OCI-LY7 (cell line): ENCODE data around the gene IFI30. TPM values are rescaled to one million over a fixed set of nuclear protein-coding genes. Genes with fewer than 3 reads are reported as not detected.

ENCODE experiments used
- BruUV-seq: library from RNA; stranded (reverse); fragments of 400-500 nt; replicated peaks from 2 replicates; lab custom pipeline; 2021; lab: Mats Ljungman, UMichigan
- CTCF ChIA-PET: fragments of 300-600 bp; sonication (Branson Sonifier 250); formaldehyde crosslinking; loops from one replicate; lab custom pipeline; 2022; ENCODE audit warnings: antibody characterized with exemption; ENCODE audit not compliant: unreplicated experiment; lab: Charles Lee
- POLR2A ChIA-PET: fragments of 300-600 bp; sonication (Branson Sonifier 250); formaldehyde crosslinking; loops from one replicate; lab custom pipeline; 2022; ENCODE audit warnings: antibody characterized with exemption; lab: Charles Lee
- DNase-seq: peaks from one replicate; pipeline ENCODE4 v3.0.0-alpha.2; 2015; ENCODE audit warnings: low spot score
- H2AFZ ChIP-seq: fragments of 200-600 bp; sonication (generic), shearing (Covaris generic); 2 replicates; pipeline ENCODE4 v1.6.1; 2014; ENCODE audit warnings: mild to moderate bottlenecking, antibody characterized with exemption, low read length, moderate library complexity
- H3K27ac ChIP-seq: fragments of 200-600 bp; sonication (generic); 2 replicates; pipeline ENCODE4 v1.5.1; 2014; ENCODE audit warnings: mixed run types, low read depth, mild to moderate bottlenecking, moderate library complexity, low read length, inconsistent platforms; ENCODE audit not compliant: poor library complexity, severe bottlenecking
- H3K36me3 ChIP-seq: fragments of 200-600 bp; sonication (generic); 2 replicates; pipeline ENCODE4 v1.6.1; 2014; ENCODE audit warnings: mild to moderate bottlenecking, antibody characterized with exemption, low read length, moderate library complexity, mixed read lengths; ENCODE audit not compliant: insufficient read depth
- H3K4me1 ChIP-seq: fragments of 200-600 bp; sonication (generic); 2 replicates; pipeline ENCODE4 v1.5.1; 2014; ENCODE audit warnings: mild to moderate bottlenecking, low read length; ENCODE audit not compliant: insufficient read depth, poor library complexity, severe bottlenecking
- H3K4me2 ChIP-seq: fragments of 200-600 bp; sonication (generic); 2 replicates; pipeline ENCODE4 v1.6.1; 2014; ENCODE audit warnings: mild to moderate bottlenecking, low read length
- H3K4me3 ChIP-seq: fragments of 200-600 bp; sonication (generic); 2 replicates; pipeline ENCODE4 v1.5.1; 2014; ENCODE audit warnings: mild to moderate bottlenecking, low read depth, low read length; ENCODE audit not compliant: poor library complexity, severe bottlenecking
- H3K79me2 ChIP-seq: fragments of 200-600 bp; sonication (generic); 2 replicates; pipeline ENCODE4 v1.6.1; 2016; ENCODE audit warnings: low read depth, mild to moderate bottlenecking, low read length, moderate library complexity, mixed read lengths; ENCODE audit not compliant: insufficient read depth
- H3K9me2 ChIP-seq: fragments of 200-600 bp; sonication (generic); 2 replicates; pipeline ENCODE4 v1.6.1; 2016; ENCODE audit warnings: mild to moderate bottlenecking, low read length, mixed read lengths; ENCODE audit not compliant: insufficient read depth
- H3K9me3 ChIP-seq: fragments of 200-600 bp; sonication (generic); 2 replicates; pipeline ENCODE4 v1.6.1; 2014; ENCODE audit warnings: mild to moderate bottlenecking, mixed run types, low read length, mixed read lengths
- H4K20me1 ChIP-seq: fragments of 200-600 bp; sonication (generic); 2 replicates; pipeline ENCODE4 v1.6.1; 2014; ENCODE audit warnings: mild to moderate bottlenecking, antibody characterized with exemption, low read length, moderate library complexity, mixed read lengths; ENCODE audit not compliant: insufficient read depth
- CTCF ChIP-seq: fragments of 200-600 bp; sonication (generic); conservative IDR thresholded peaks from 2 replicates; pipeline ENCODE4 v1.5.1; 2014; ENCODE audit warnings: mild to moderate bottlenecking, antibody characterized with exemption, low read length, moderate library complexity, mixed read lengths
- EZH2phosphoT487 ChIP-seq: fragments of 200-600 bp; sonication (generic); IDR thresholded peaks from 2 replicates; pipeline ENCODE4 v1.6.1; 2018; ENCODE audit warnings: low read depth, borderline replicate concordance, mild to moderate bottlenecking, mixed run types, antibody characterized with exemption, low read length, moderate library complexity, mixed read lengths
- intact Hi-C: fragments of 100-400 bp; cut with micrococcal nuclease; formaldehyde crosslinking; loops from one replicate; pipeline ENCODE4 v1.10.0; 2022; ENCODE audit not compliant: unreplicated experiment
- total RNA-seq, 2 experiments: library from RNA; depleted of rRNA in 1 of 2; stranded (reverse); fragments of >200 nt in 1 of 2; shearing (Covaris generic) in 1 of 2; gene quantifications; 2 replicates each; pipeline ENCODE4 v1.2.3, GENCODE V29; 2014 to 2022

The IFI30 gene
- total RNA-seq, 2 experiments from 2014 or later: 170 to 195 TPM

GRCh38 chr19:18183529-18183928, 9.9 kb downstream of the IFI30 start:
- no peak for DNase-seq
- CTCF ChIA-PET: interaction anchor here (1.0 kb wide), 1 partner anchor 13 kb away, joined by 3 read pairs; no protein-coding TSS in a partner anchor
- Histone ChIP-seq H3K4me2 (no peak overlapping the region), H3K4me3 (no peak overlapping the region), H3K4me1 (peaks cover 25% of the 10 kb centered on the region), H3K9me2 (no peaks in the 10 kb centered on the region), H3K27ac (no peak overlapping the region), H3K36me3 (peaks cover 14% of the 10 kb centered on the region), H3K79me2 (no peaks in the 10 kb centered on the region), H2AFZ (no peak overlapping the region), H3K9me3 (no peaks in the 10 kb centered on the region), H4K20me1 (no peaks in the 10 kb centered on the region)
- BruUV-seq: TSS peak; percentile 54
- POLR2A ChIA-PET: interaction anchor here (0.6 kb wide), 1 partner anchor 138 kb away, joined by 3 read pairs; no protein-coding TSS in a partner anchor
- intact Hi-C loops: no loop called here
- TF ChIP-seq CTCF (no peak), EZH2phosphoT487 (no peak)

GRCh38 chr19:18185538-18185937, 11.9 kb downstream of the IFI30 start:
- no peak overlapping the region for H3K4me2 ChIP-seq
- intact Hi-C loops: no loop called here
- ChIA-PET CTCF (no interaction called here), POLR2A (interaction anchor here (0.7 kb wide), 2 partner anchors 18 to 21 kb away, joined by 3 to 6 read pairs; partner anchors contain the start of gene RAB3A)
- no TSS peak for BruUV-seq
- DNase-seq: no peak
- H4K20me1 ChIP-seq: no peaks in the 10 kb centered on the region
- TF ChIP-seq CTCF: no peak
- TF ChIP-seq EZH2phosphoT487: no peak
- no peaks in the 10 kb centered on the region for H3K9me2 ChIP-seq
- H3K4me1 ChIP-seq: peaks cover 22% of the 10 kb centered on the region
- no peak overlapping the region for H3K27ac ChIP-seq
- H2AFZ ChIP-seq: no peak overlapping the region
- H3K4me3 ChIP-seq: no peak overlapping the region
- H3K79me2 ChIP-seq: no peaks in the 10 kb centered on the region
- H3K9me3 ChIP-seq: no peaks in the 10 kb centered on the region
- H3K36me3 ChIP-seq: peaks cover 6% of the 10 kb centered on the region; the same call in 1 of the 2 replicates

- Histone ChIP-seq H4K20me1 (0 out of 2 replicates have a peak, but pooled peaks cover 12% of the 10 kb centered on the region), H3K4me2 (no peak overlapping the region), H2AFZ (no peak overlapping the region), H3K79me2 (peaks cover 8% of the 10 kb centered on the region; the same call in 1 of the 2 replicates), H3K4me1 (peaks cover 35% of the 10 kb centered on the region), H3K27ac (no peak overlapping the region), H3K9me3 (no peaks in the 10 kb centered on the region), H3K4me3 (no peak overlapping the region), H3K9me2 (no peaks in the 10 kb centered on the region), H3K36me3 (no peaks in the 10 kb centered on the region)
- CTCF ChIA-PET: no interaction called here
- intact Hi-C loops: no loop called here
- no TSS peak for BruUV-seq
- DNase-seq: no peak
- TF ChIP-seq CTCF (no peak), EZH2phosphoT487 (no peak)
- POLR2A ChIA-PET: interaction anchor here (0.7 kb wide), 1 partner anchor 54 kb away, joined by 4 read pairs; no protein-coding TSS in a partner anchor
Measured at GRCh38 chr19:18190278-18190677, 16.7 kb downstream of the IFI30 start.
